GM19238 (cell line): ENCODE measurements around the gene CIAO2B.
"Not testable (repeated sequence)": the region's sequence is repeated elsewhere in the genome, so short reads cannot be mapped to it uniquely, and the experiment has no call there.

Experiments
- DNase-seq: peaks from one replicate; pipeline ENCODE4 v3.0.0; 2011; ENCODE audit warnings: low spot score; ENCODE audit not compliant: insufficient read length

Gene CIAO2B

DNA sequence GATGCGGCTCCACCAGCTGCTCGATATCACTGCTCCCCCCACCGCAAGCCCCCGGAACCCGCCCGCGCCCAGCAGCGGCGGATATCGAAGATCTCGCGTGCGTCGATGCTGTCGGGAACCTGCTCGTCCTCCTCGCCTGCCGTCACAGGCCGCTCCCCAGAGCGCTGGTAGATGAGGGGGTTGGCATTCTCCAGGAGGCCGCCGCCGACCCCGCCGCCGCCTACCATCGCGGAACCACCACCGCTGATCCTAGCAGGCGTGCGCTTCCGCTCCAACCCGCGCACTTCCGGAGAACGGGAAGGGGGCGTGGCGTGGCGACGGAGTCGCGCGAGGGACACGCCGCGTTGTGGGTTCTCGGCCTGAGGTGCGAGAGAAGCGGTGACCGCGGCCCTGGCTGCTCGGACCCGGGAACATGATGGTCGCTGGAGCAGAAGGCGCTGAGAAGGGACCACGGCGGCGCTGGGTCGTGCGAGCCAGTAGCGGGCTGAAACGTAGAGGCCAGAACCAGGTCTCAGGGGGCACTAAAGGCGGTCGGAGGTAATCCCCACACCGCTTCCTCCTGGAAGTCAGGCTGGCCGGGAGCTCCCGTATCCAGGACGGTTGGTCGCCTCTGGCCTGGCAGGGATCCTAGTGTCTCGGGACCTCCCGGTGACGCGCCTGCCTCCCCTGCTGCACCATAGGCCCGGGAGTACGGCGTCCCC, at the start of gene CIAO2B:
Gene CIAO2B, minus strand, starts transcription at position 265 of the 701 bp plus-strand sequence. Its CDS starts 38 bp downstream, at position 227.
- peak; percentile 95 for DNase-seq

- DNase-seq = no peak
Measured at GRCh38 chr16:66983033-66983432, 48.8 kb upstream of the CIAO2B start.

- DNase-seq = no peak
Measured at GRCh38 chr16:66979011-66979717, 45.0 kb upstream of the CIAO2B start.

- DNase-seq = peak; percentile 87
Measured at GRCh38 chr16:66977341-66978113, 43.3 kb upstream of the CIAO2B start.

DNA sequence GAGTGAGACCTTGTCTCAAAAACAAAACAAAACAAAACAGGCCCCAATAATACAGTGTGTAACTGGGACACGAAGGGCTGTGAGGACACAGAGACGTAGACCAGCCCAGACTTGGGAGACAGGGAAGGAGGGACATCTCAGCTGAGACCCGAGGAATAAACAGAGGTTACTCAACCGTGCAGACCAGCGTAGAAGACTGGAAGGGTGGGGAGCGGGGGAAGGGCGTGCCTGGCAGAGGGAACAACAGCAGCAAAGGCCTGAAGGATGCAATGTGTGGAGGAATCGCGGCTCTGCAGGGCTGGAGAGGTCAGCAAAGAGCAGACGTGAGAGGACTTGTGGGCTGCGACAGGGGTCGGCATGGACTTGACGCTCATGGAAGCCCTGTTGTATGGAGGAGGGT, 42.5 kb upstream of the CIAO2B start:
- no peak for DNase-seq

- no peak for DNase-seq
Measured at GRCh38 chr16:66975302-66975893, 41.2 kb upstream of the CIAO2B start.

GRCh38 chr16:66974932-66975246, 40.7 kb upstream of the CIAO2B start:
- DNase-seq = not testable (repeated sequence)

DNA sequence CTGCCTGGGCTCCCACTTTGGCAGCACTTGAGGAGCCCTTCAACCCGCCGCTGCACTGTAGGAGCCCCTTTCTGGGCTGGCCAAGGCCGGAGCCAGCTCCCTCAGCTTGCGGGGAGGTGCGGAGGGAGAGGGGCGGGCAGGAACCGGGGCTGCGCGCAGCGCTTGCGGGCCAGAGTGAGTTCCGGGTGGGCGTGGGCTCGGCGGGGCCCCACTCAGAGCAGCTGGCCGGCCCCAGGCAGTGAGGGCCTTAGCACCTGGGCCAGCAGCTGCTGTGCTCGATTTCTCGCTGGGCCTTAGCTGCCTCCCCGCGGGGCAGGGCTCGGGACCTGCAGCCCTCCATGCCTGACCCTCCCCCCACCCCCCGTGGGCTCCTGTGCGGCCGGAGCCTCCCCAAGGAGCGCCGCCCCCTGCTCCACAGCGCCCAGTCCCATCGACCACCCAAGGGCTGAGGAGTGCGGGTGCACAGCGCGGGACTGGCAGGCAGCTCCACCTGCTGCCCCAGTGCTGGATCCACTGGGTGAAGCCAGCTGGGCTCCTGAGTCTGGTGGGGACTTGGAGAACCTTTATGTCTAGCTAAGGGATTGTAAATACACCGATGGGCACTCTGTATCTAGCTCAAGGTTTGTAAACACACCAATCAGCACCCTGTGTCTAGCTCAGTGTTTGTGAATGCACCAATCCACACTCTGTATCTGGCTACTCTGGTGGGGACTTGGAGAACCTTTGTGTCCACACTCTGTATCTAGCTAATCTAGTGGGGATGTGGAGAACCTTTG, 40.1 kb upstream of the CIAO2B start:
- not testable (repeated sequence) for DNase-seq

GRCh38 chr16:66973716-66974115, 39.5 kb upstream of the CIAO2B start:
- no peak for DNase-seq

DNA sequence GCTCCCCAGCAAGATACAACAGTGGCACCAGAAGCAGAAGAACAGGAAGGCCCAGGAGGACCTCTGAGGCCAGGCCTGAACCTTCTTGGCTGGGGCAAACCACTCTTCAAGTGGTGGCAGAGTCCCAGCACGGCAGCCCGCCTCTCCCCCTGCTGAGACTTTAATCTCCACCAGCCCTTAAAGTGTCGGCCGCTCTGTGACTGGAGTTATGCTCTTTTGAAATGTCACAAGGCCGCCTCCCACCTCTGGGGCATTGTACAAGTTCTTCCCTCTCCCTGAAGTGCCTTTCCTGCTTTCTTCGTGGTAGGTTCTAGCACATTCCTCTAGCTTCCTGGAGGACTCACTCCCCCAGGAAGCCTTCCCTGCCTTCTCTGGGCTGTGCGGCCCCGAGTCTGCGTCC, 38.8 kb upstream of the CIAO2B start:
- DNase-seq = no peak

- DNase-seq = no peak
Measured at GRCh38 chr16:66970775-66971720, 36.8 kb upstream of the CIAO2B start.

DNA sequence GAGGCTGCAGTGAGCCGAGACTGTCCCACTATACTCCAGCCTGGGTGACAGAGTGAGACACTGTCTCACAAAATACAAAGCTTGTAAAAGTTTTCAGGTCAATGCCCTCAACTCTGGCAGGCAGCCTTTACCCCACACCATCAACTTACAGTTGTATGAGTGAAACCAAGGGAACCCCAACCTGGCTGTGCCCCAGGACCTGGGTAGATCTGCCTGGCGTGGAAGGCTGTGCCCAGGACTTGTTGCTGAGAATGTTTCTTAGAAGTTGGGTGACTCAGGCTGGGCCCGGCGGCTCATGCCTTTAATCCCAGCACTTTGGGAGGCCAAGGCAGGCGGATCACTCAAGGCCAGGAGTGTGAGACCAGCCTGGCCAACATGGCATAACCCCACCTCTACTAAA, 34.6 kb upstream of the CIAO2B start:
- no peak for DNase-seq

DNA sequence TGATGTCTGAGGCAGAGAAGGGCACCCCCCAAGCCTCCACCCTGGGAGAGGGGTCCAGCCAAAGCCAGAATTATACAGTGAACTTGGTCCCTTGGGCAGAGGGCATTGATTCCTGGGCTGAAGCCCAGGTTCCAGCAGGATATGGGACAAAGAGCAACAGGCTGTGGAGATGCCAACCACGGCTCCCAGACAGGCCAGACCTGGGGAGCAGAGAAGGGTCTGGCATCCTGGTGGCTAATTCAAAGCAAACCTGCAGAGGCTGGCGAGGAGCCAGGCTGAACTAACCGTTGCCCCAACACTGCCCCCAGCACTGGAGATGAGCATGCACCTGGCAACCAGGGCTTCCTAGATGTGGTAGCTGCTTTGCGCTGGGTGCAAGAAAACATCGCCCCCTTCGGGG, 29.8 kb upstream of the CIAO2B start:
- no peak for DNase-seq

DNA sequence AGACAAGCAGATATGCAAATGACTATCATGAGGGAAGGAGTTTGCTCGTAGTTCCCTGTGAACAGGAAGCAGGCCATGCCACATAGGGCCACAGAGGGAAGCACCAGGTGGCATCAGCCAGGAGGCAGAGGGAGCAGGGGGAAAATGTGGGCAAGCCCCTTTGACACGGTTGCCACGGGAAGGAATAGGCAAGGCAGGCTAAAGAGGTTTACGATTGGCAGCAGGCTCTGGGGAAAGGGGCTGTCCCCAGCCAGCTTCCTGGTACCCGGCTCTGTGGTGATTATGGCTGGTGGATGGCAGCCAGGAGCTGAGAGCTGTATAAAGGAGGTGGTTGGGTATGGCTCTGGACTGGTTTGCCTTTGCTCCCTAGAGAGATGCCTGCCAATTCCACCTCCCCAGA, 27.7 kb upstream of the CIAO2B start:
- no peak for DNase-seq

GRCh38 chr16:66961065-66961744, 27.0 kb upstream of the CIAO2B start, which contains the start of gene CES3:
Gene CES3, plus strand, starts transcription at chr16:66961266. Its CDS starts 42 bp downstream, at chr16:66961308.
- DNase-seq = peak; percentile 48

- no peak for DNase-seq
Measured at GRCh38 chr16:66960270-66960669, 26.1 kb upstream of the CIAO2B start.

GRCh38 chr16:66959704-66960161, 25.5 kb upstream of the CIAO2B start:
- DNase-seq = no peak

DNA sequence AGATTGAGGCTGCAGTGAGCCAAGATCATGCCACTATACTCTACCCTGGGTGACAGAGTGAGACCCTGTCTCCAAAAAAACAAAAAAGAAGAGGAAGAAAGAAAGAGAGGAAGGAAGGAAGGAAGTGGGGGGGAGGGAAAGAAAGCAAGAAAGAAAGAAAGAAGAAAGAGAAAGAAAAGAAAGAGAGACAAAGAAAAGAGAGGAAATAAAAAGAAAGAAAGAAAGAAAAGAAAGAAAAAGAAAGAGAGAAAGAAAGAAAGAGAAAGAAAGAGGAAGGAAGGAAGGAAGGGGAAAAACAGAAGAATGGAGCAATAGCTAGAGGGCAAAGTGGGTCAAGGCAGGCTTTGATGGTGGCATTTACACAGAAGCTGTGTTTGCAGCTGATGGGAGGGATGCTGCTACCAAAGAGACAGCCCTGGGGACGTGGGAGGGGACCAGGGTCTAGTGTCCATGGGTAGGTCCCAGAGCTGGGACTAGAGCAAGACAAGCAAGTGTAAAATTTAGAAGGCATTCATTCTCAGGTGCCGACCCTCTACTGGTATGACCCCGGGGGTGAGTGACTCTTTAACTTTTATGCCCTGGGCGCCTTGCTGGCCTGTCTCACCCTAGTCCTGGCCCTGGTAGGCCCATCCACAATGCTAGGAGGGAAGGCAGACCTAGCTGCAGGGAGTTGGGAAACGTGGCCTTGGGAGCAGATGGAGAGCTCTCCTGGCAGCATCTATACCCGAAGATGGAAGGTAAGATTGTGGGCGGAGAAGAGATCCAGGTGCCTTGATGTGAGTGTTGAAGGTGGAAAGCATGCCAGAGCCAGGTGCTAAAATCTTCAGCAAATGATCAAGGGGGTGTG, 24.9 kb upstream of the CIAO2B start:
- DNase-seq = no peak

GRCh38 chr16:66956154-66956457, 21.9 kb upstream of the CIAO2B start:
- not testable (repeated sequence) for DNase-seq
